H1 (cell line): ENCODE measurements around the gene RNF166. TPM values are rescaled to one million over a fixed set of nuclear protein-coding genes. Genes with fewer than 3 reads are reported as not detected.

Source experiments
- CTCF ChIA-PET: fragments of 300-600 bp; sonication (Branson Sonifier 250); formaldehyde crosslinking; loops from one replicate; lab custom pipeline; 2021; ENCODE audit not compliant: partially characterized antibody; lab: Charles Lee
- POLR2A ChIA-PET: fragments of 300-600 bp; sonication (Branson Sonifier 250); formaldehyde crosslinking; loops from one replicate; lab custom pipeline; 2021; ENCODE audit warnings: inconsistent platforms; ENCODE audit not compliant: partially characterized antibody; lab: Charles Lee
- DNase-seq, 2 experiments: peaks; one replicate each; pipeline versions ENCODE4 v3.0.0 to v3.0.0-alpha.2; 2010 to 2022; ENCODE audit warnings: low spot score in 2 of 2, low read depth in 1 of 2, mixed read lengths in 1 of 2
- FAIRE-seq: peaks from 2 replicates; lab custom pipeline; 2011; peaks lifted over from hg19 to GRCh38; lab: Jason Lieb, UNC
- H2AFZ ChIP-seq: 2 replicates; pipeline ENCODE4 v1.8.1; 2012; ENCODE audit warnings: low read length, inconsistent platforms
- H2AK5ac ChIP-seq: 2 replicates; pipeline ENCODE4 v1.6.1; 2013; ENCODE audit warnings: low read depth, low read length
- H2BK120ac ChIP-seq: replicated peaks from 2 replicates; pipeline ENCODE3; 2013; ENCODE audit warnings: low read depth, low read length, inconsistent platforms
- H2BK12ac ChIP-seq: 2 replicates; pipeline ENCODE4 v1.6.1; 2013; ENCODE audit warnings: low read depth, low read length
- H2BK15ac ChIP-seq: 2 replicates; pipeline ENCODE4 v1.6.1; 2013; ENCODE audit warnings: low read length
- H2BK20ac ChIP-seq: 2 replicates; pipeline ENCODE4 v1.6.1; 2013; ENCODE audit warnings: low read length
- H2BK5ac ChIP-seq: 2 replicates; pipeline ENCODE4 v1.6.1; 2013; ENCODE audit warnings: low read depth, low read length
- H3K14ac ChIP-seq: 2 replicates; pipeline ENCODE4 v1.6.1; 2013; ENCODE audit warnings: inconsistent platforms; ENCODE audit not compliant: insufficient read length
- H3K18ac ChIP-seq: 2 replicates; pipeline ENCODE4 v1.6.1; 2013; ENCODE audit warnings: low read length; ENCODE audit errors: extremely low read depth
- H3K23ac ChIP-seq: 2 replicates; pipeline ENCODE4 v1.6.1; 2013; ENCODE audit warnings: inconsistent platforms; ENCODE audit not compliant: insufficient read length
- H3K23me2 ChIP-seq: 2 replicates; pipeline ENCODE4 v1.6.1; 2013; ENCODE audit warnings: low read depth, low read length
- H3K27ac ChIP-seq: 2 replicates; pipeline ENCODE4 v1.6.1; 2011; ENCODE audit warnings: low read depth, low read length, inconsistent platforms
- H3K27me3 ChIP-seq, 4 experiments: replicated peaks in 1 of 4; 1 replicate in 1 of 4; 2 replicates in 3 of 4; pipeline versions ENCODE4 v1.6.1 to v1.8.1; 2011 to 2013; ENCODE audit warnings: low read length in 3 of 4, mild to moderate bottlenecking in 3 of 4, inconsistent platforms in 2 of 4, mixed read lengths in 2 of 4, moderate library complexity in 1 of 4; ENCODE audit not compliant: control insufficient read depth in 3 of 4, insufficient read depth in 3 of 4; ENCODE audit errors: extremely low read depth in 1 of 4
- H3K36me3 ChIP-seq, 4 experiments: 2 replicates each; pipeline versions ENCODE4 v1.6.1 to v1.8.1; 2011 to 2013; ENCODE audit warnings: mild to moderate bottlenecking in 4 of 4, low read length in 3 of 4, moderate library complexity in 2 of 4, control low read depth in 1 of 4, inconsistent platforms in 1 of 4; ENCODE audit not compliant: insufficient read depth in 4 of 4, control insufficient read depth in 2 of 4
- H3K4ac ChIP-seq: replicated peaks from 2 replicates; pipeline ENCODE3; 2013; ENCODE audit warnings: low read length, low read depth, mixed read lengths, inconsistent platforms; ENCODE audit not compliant: insufficient read length
- H3K4me1 ChIP-seq, 4 experiments: replicated peaks in 1 of 4; 1 replicate in 1 of 4; 2 replicates in 3 of 4; pipeline versions ENCODE4 v1.6.1 to v1.8.1; 2011 to 2013; ENCODE audit warnings: low read length in 3 of 4, inconsistent platforms in 2 of 4, mixed read lengths in 1 of 4; ENCODE audit not compliant: insufficient read depth in 4 of 4, control insufficient read depth in 3 of 4
- H3K4me2 ChIP-seq, 2 experiments: 2 replicates each; pipeline versions ENCODE4 v1.6.1 to v1.8.1; 2011 to 2013; ENCODE audit warnings: low read depth in 2 of 2, low read length in 2 of 2, control low read depth in 1 of 2, inconsistent platforms in 1 of 2, mild to moderate bottlenecking in 1 of 2; ENCODE audit not compliant: insufficient read depth in 1 of 2
- H3K4me3 ChIP-seq, 4 experiments: fragments of 200-600, 300-600 bp in 1 of 4; sonication (generic), shearing (Covaris generic), sonication (Bioruptor Twin) in 1 of 4; 2 replicates each; pipeline versions ENCODE4 v1.5.1 to v1.8.1; 2011 to 2016; ENCODE audit warnings: low read length in 4 of 4, low read depth in 3 of 4, control low read depth in 2 of 4, inconsistent platforms in 2 of 4, mild to moderate bottlenecking in 2 of 4, mixed read lengths in 1 of 4, moderate library complexity in 1 of 4; ENCODE audit not compliant: insufficient read depth in 2 of 4; ENCODE audit errors: extremely low read depth in 1 of 4
- H3K56ac ChIP-seq: replicated peaks from 2 replicates; pipeline ENCODE3; 2013; ENCODE audit warnings: low read depth, mild to moderate bottlenecking, mixed read lengths, low read length, inconsistent platforms; ENCODE audit not compliant: insufficient read length
- H3K79me1 ChIP-seq: 2 replicates; pipeline ENCODE4 v1.6.1; 2013; ENCODE audit warnings: low read depth, low read length, control low read depth
- H3K79me2 ChIP-seq, 2 experiments: 2 replicates each; pipeline versions ENCODE4 v1.6.1 to v1.8.1; 2012 to 2013; ENCODE audit warnings: low read length in 2 of 2, mild to moderate bottlenecking in 2 of 2, inconsistent platforms in 1 of 2; ENCODE audit not compliant: insufficient read depth in 2 of 2, control insufficient read depth in 1 of 2
- H3K9ac ChIP-seq, 4 experiments: replicated peaks in 1 of 4; 1 replicate in 1 of 4; 2 replicates in 3 of 4; pipeline versions ENCODE4 v1.6.1 to v1.8.1; 2011 to 2013; ENCODE audit warnings: low read depth in 3 of 4, low read length in 3 of 4, control low read depth in 2 of 4, mild to moderate bottlenecking in 2 of 4, moderate library complexity in 2 of 4, inconsistent platforms in 1 of 4; ENCODE audit errors: extremely low read depth in 1 of 4
- H3K9me3 ChIP-seq, 2 experiments: 2 replicates each; pipeline versions ENCODE4 v1.6.1 to v1.8.1; 2012 to 2013; ENCODE audit warnings: mild to moderate bottlenecking in 2 of 2, moderate library complexity in 2 of 2, control low read depth in 1 of 2, inconsistent platforms in 1 of 2, low read depth in 1 of 2, low read length in 1 of 2, mixed read lengths in 1 of 2; ENCODE audit not compliant: insufficient read depth in 2 of 2
- H4K20me1 ChIP-seq, 2 experiments: replicated peaks in 1 of 2; 2 replicates each; pipeline versions ENCODE3 to v1.8.1; 2011 to 2013; ENCODE audit warnings: inconsistent platforms in 2 of 2, low read length in 2 of 2, mild to moderate bottlenecking in 1 of 2; ENCODE audit not compliant: insufficient read depth in 2 of 2, control insufficient read depth in 1 of 2
- H4K5ac ChIP-seq: 2 replicates; pipeline ENCODE4 v1.6.1; 2013; ENCODE audit warnings: low read length, low read depth, mixed read lengths, inconsistent platforms; ENCODE audit not compliant: insufficient read length
- H4K8ac ChIP-seq: 2 replicates; pipeline ENCODE4 v1.8.0; 2013; ENCODE audit warnings: mild to moderate bottlenecking, moderate library complexity, low read length, inconsistent platforms; ENCODE audit not compliant: insufficient read depth; ENCODE audit errors: extremely low read depth
- H4K91ac ChIP-seq: replicated peaks from 2 replicates; pipeline ENCODE3; 2013; ENCODE audit warnings: low read length, mixed read lengths, inconsistent platforms; ENCODE audit not compliant: insufficient read length
- CBX5 ChIP-seq: fragments of 300-800, 300-1000 bp; sonication (generic); IDR thresholded peaks from 2 replicates; pipeline ENCODE4 v1.7.1; 2016; ENCODE audit warnings: antibody characterized with exemption, low read length, low read depth
- KDM1A ChIP-seq: fragments of 200-600, 300-600 bp; sonication (generic); IDR thresholded peaks from 2 replicates; pipeline ENCODE4 v1.7.1; 2016; ENCODE audit warnings: mild to moderate bottlenecking, low read length, borderline replicate concordance
- POLR2AphosphoS5 ChIP-seq: IDR thresholded peaks from 2 replicates; pipeline ENCODE4 v1.6.1; 2011; ENCODE audit warnings: low read depth, low read length
- WGBS, 2 experiments: shearing (Covaris generic) in 1 of 2; methylation state at CpG; one replicate each; pipeline versions ENCODE4 v1.1.6 to v1.1.7; 2013 to 2015; ENCODE audit warnings: low lambda C conversion rate in 2 of 2, mixed read lengths in 2 of 2, inconsistent platforms in 1 of 2, low coverage in 1 of 2, missing lambda C conversion rate in 1 of 2; ENCODE audit not compliant: insufficient replicate concordance in 2 of 2, insufficient coverage in 1 of 2, insufficient read length in 1 of 2; ENCODE audit errors: extremely low coverage in 1 of 2, missing lambda C conversion rate in 1 of 2; 5-methylcytosine and 5-hydroxymethylcytosine counted together
- polyA plus RNA-seq, 7 experiments: library from polyadenylated mRNA; depleted of rRNA in 3 of 7; stranded (reverse) in 5 of 7; unstranded in 2 of 7; fragments of >200 nt in 5 of 7; fragments of 200-250 nt in 2 of 7; gene quantifications; 1 replicate in 5 of 7; 2 replicates in 1 of 7; 4 replicates in 1 of 7; pipeline versions ENCODE4 v1.2.1 to v1.2.3, GENCODE V29; 2011 to 2013; ENCODE audit warnings: missing spikeins in 2 of 7, mixed read lengths in 2 of 7
- total RNA-seq: library from RNA; stranded (reverse); fragmentation: NEBNext Ultra II Directional; extraction: Animal tissue kit (Norgen Biotek cat#: 25700); gene quantifications from 2 replicates; pipeline ENCODE4 v1.2.1, GENCODE V29; 2021

The RNF166 gene
- total and polyA plus RNA-seq, 2 of the 8 experiments (the other 6 are each of a cell fraction or from before 2014, with no cell fraction given) = 29.8 to 31.2 TPM

- no peak overlapping the region for H2AFZ ChIP-seq
Measured at GRCh38 chr16:88661468-88661867, 44.7 kb downstream of the RNF166 start.

More at GRCh38 chr16:88661468-88661867, 44.7 kb downstream of the RNF166 start:
- Histone ChIP-seq H2BK20ac (no peak overlapping the region), H2BK15ac (no peak overlapping the region), H3K4me3 (no peak overlapping the region; a peak in 1 of 8 replicates), H3K36me3 (peaks cover 0 to 5% (median 0%) of the 10 kb centered on the region in 4 experiments; a peak in 1 of 8 replicates), H2AK5ac (no peak overlapping the region), H3K4ac (no peak overlapping the region), H4K91ac (no peak overlapping the region), H4K20me1 (peaks cover 2 to 13% of the 10 kb centered on the region in 2 experiments), H3K4me2 (peak overlapping the region; percentile 48 to 56; a peak in 3 of 4 replicates), H3K23ac (no peak overlapping the region), H3K27me3 (no peaks in the 10 kb centered on the region), H3K9me3 (no peaks in the 10 kb centered on the region), H3K56ac (no peak overlapping the region), H3K4me1 (peaks cover 0 to 3% (median 0%) of the 10 kb centered on the region in 4 experiments; a peak in 2 of 7 replicates), H3K79me2 (peaks cover 0 to 41% of the 10 kb centered on the region in 2 experiments; a peak in 3 of 4 replicates), H2BK5ac (no peak overlapping the region), H3K23me2 (peaks cover 7% of the 10 kb centered on the region; the same call in 1 of the 2 replicates), H3K79me1 (peaks cover 2% of the 10 kb centered on the region), H4K8ac (no peak overlapping the region), H3K9ac (no peak overlapping the region), H4K5ac (no peak overlapping the region), H3K18ac (no peak overlapping the region), H2BK12ac (no peak overlapping the region), H3K14ac (no peak overlapping the region), H3K27ac (no peak overlapping the region), H2BK120ac (no peak overlapping the region)
- WGBS, 2 experiments = 83% methylated on average over 10 of the region's 10 CpGs; no CpG with 5 or more reads in 1 of the 2 experiments
- ChIA-PET CTCF (interaction anchor here (2.2 kb wide), 1 partner anchor 11 kb away, joined by 11 read pairs; no protein-coding TSS in a partner anchor), POLR2A (no interaction called here)
- no peak for FAIRE-seq
- no peak for DNase-seq
- TF ChIP-seq POLR2AphosphoS5 (no peak), CBX5 (no peak), KDM1A (no peak)
